ENCODE results near the gene GPC3.
A peak's percentile ranks its signal among the peaks of the same experiment; 100 is the strongest.

GRCh38 chrX:133723930-133724329 is 261.5 kb downstream of the GPC3 start:
- TF ChIP-seq CTCF (IDR thresholded peaks at IDR 0.05): no peak
- no peak for TF ChIP-seq POLR2A (IDR thresholded peaks at IDR 0.05)
- no peak for TF ChIP-seq EP300 (IDR thresholded peaks at IDR 0.05)
- TF ChIP-seq POLR2AphosphoS5 (IDR thresholded peaks at IDR 0.05): peak in 1 of 3 donors; percentile 35

All from stomach (tissue), 4 donors.